HG03378 (cell line): Measurements from ENCODE around the gene AAR2.

Source experiments
- ATAC-seq: cut with Tn5 transposase; IDR thresholded peaks from one replicate; pipeline ENCODE4 v1.9.1; 2021; ENCODE audit warnings: mild to moderate bottlenecking, moderate library complexity; ENCODE audit not compliant: unreplicated experiment

AAR2 gene

GRCh38 chr20:36275441-36276189, 39.3 kb downstream of the AAR2 start:
- ATAC-seq = no peak

GRCh38 chr20:36277546-36277945, 41.3 kb downstream of the AAR2 start:
- no peak for ATAC-seq

- no peak for ATAC-seq
Measured at GRCh38 chr20:36279362-36279761, 43.1 kb downstream of the AAR2 start.

GRCh38 chr20:36279776-36280175, 43.5 kb downstream of the AAR2 start:
- no peak for ATAC-seq

- ATAC-seq = no peak
Measured at GRCh38 chr20:36281785-36282380, 45.6 kb downstream of the AAR2 start.

- ATAC-seq = no peak
Measured at GRCh38 chr20:36284751-36285150, 48.5 kb downstream of the AAR2 start.

- no peak for ATAC-seq
Measured at GRCh38 chr20:36285746-36286447, 49.6 kb downstream of the AAR2 start.

GRCh38 chr20:36297656-36298055, 61.4 kb downstream of the AAR2 start:
- ATAC-seq = no peak

- ATAC-seq = no peak
Measured at GRCh38 chr20:36298061-36298460, 61.8 kb downstream of the AAR2 start.

- no peak for ATAC-seq
Measured at GRCh38 chr20:36298795-36299339, 62.6 kb downstream of the AAR2 start.

- ATAC-seq = no peak
Measured at GRCh38 chr20:36299459-36299858, 63.2 kb downstream of the AAR2 start.

- no peak for ATAC-seq
Measured at GRCh38 chr20:36301359-36302119, 65.3 kb downstream of the AAR2 start.

- ATAC-seq = no peak
Measured at GRCh38 chr20:36303020-36303595, 66.8 kb downstream of the AAR2 start.

- no peak for ATAC-seq
Measured at GRCh38 chr20:36303831-36304230, 67.6 kb downstream of the AAR2 start.

- ATAC-seq = no peak
Measured at GRCh38 chr20:36304786-36305495, 68.7 kb downstream of the AAR2 start.

GRCh38 chr20:36305602-36306551, 69.6 kb downstream of the AAR2 start, which contains the start of gene DLGAP4:
Gene DLGAP4 (plus strand): TSS chr20:36306339. CDS start chr20:36431718, 125,379 bp downstream.
- ATAC-seq = no peak
